NCI-H226 (cell line): ENCODE results near the gene TMEM187.
"Not testable (repeated sequence)": the region's sequence is repeated elsewhere in the genome, so short reads cannot be mapped to it uniquely, and the experiment has no call there.

Experiments
- DNase-seq: peaks from one replicate; pipeline ENCODE4 v3.0.0-alpha.2; 2015

The TMEM187 gene

DNA sequence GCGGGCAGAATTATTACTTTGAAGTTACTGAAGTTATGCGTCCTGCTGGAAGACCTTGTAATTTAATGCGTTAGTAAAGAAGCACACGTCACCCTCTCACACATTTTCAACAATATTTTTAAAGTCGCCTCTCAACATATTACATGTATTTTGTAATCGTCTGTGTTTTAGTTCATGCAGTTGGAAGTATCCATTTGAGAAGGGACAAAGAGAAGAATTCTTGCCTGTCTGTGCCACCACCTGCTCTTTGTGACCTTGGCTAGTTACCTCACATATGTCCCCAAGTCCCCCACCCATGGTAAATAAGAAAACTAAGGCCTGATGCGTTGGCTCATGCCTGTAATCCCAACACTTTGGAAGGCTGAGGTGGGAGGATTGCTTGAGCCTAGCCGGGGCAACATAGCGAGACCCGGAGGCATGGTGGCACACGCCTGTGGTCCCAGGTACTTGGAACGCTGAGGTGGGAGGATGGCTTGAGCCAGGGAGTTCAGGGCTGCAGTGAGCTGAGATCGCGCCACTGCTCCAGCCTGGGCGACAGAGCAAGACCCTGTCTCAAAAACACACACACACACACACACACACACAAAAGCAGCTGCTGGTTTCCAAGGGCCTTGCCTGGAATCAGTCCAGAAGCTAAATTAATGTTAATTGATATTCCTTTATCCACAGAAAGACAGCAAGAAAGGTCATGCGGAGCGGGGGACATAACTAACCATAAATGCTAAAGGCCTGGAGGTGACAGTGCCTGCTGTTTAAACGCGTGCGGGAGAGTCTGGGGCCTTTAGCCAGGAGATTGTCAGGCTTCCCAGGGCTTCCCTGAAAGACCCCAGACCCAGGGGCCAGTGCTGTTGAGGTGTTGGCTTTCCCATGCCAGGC, 811 bp downstream of the TMEM187 start:
- no peak for DNase-seq

DNA sequence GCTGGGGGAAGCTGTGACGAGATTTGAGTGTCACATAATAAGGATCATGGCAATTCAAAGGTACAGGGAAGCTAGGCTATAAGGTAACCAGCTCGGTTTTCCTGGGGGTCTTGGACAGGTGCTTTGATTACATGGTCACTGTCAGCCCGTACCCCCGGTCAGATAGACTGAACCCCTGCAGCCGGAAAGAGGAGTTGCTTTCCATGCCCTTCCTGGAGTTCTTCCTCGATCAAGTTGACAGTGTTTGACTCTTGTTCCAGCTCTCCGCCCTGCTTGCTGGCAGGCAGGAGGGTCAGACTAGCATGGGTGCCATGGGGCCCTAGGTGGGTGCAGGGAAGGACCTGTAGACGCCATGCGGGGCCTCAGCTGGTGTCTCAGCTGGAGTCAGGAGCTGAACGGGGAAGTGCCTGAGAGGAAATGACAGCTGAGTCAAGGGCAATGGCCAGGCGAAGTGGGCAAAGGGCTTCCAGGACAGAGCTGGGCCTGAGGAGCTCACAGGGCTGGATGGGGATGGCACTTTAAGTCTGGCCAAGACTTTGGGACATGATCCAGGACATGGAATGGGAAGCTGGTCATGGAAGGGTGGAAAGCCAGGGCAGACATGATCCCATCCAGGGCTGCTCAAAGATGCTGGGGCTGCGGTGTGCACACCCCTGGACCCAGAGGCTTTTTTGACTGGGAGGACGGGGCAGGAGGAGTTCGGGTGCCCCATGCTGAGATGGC, 1.6 kb downstream of the TMEM187 start:
- no peak for DNase-seq

DNA sequence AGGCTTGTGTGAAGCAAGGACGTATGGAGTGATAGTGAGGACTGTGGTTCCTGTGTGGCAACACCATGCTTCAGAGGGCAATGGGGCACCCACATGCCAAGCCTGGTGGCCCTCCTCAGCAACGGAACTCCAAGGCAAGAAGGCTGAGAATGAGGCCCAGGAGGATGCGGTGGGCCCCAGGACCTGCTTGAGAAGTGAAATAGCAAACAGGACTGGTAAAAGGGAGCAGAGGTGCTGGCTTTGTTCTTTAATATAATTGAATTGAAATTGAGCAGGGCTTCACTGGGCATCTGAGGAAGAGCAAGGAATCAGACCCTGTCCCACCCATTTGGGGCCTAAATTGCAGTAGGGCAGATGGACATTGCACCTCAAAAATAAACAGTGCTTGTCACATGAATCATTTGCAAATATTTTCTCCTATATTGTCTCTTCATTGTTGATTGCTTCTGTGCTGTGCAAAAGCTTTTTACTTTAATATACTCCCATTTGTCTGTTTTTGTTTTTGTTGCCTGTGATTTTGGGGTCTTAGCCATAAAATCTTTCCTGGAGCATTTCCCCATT, 2.3 kb downstream of the TMEM187 start:
- DNase-seq: no peak

DNA sequence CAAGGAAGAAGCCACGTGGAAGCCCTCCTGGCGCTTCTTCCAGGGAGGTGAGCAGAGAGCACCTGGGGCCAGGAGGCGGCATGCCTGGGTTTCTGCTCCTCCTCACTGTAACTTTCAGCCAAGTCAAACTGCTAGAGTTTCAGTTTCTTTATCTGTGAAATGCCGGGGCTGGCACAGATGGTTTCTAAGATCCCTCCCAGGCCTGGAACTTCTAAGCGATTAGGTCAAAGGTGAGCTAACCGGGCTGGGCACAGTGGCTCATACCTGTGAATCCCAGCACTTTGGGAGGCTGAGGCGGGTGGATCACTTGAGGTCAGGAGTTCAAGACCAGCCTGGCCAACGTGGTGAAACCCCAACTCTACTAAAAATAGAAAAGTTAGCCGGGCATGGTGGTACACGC, 7.8 kb downstream of the TMEM187 start:
- DNase-seq: peak; percentile 5

DNA sequence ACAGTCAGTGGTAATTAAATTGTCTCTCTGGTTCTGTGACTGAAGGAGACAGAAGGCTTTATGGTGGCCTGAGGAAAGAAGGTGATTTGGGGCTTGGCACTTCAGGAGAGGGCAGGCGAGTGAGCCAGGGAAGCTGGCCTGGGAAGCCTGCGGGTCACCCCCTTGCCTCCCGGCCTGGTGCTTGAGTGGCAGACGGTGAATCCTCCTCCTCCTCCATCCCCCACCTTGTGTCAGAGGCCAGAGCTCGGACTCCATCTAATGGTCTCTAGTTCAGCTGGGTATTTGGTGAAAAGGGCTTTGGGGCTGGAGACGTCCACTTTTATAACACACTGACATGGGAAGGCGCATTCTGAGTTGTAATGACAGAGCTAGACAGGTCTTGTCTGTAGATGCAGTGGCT, 8.7 kb downstream of the TMEM187 start:
- DNase-seq: no peak

DNA sequence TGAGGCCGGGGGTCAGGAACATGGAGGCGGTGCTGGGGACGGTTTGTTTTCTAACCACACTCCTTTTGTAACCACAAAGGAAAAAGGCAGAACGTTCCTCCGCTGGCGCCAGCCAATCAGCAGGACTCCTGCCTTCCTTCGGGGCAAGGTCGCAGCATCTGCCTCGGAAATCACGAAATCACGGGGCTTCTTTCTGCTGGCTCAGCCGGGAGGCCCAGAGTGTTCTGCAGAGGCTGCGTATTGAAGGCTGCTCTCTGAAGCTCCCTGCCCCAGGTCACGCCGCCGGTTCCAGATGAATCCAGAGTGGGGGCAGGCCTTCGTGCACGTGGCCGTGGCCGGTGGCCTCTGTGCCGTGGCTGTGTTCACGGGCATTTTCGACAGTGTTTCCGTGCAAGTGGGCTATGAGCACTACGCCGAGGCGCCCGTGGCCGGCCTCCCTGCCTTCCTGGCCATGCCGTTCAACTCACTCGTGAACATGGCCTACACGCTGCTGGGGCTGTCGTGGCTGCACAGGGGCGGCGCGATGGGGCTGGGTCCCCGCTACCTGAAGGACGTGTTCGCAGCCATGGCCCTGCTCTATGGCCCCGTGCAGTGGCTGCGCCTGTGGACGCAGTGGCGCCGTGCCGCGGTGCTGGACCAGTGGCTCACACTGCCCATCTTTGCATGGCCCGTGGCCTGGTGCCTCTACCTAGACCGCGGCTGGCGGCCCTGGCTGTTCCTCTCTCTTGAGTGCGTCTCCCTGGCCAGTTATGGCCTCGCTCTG, 9.4 kb downstream of the TMEM187 start:
- no peak for DNase-seq

DNA sequence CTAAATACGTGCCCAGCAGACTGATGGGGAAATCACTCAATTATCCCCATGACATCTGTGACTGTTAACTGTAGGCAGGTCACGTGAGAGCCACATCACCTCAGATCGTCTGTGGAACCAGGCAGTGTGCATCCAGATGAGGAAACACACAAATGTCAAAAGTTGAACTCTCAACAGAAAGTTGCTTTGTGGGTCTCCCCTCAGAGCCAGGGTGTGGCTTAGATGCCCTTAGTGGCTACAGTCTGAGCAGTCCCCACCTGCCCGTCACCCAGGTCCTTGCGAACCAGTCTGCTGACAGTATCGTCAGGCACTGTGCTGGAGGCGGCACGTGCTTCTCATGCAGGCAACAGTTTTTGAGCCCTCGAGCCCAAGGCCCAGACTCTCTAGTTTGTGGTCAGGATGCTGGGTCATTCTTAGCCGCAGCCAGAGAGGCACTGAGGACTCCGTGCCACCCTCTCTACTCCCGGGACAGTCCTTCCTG, 10.8 kb downstream of the TMEM187 start:
- DNase-seq: no peak

DNA sequence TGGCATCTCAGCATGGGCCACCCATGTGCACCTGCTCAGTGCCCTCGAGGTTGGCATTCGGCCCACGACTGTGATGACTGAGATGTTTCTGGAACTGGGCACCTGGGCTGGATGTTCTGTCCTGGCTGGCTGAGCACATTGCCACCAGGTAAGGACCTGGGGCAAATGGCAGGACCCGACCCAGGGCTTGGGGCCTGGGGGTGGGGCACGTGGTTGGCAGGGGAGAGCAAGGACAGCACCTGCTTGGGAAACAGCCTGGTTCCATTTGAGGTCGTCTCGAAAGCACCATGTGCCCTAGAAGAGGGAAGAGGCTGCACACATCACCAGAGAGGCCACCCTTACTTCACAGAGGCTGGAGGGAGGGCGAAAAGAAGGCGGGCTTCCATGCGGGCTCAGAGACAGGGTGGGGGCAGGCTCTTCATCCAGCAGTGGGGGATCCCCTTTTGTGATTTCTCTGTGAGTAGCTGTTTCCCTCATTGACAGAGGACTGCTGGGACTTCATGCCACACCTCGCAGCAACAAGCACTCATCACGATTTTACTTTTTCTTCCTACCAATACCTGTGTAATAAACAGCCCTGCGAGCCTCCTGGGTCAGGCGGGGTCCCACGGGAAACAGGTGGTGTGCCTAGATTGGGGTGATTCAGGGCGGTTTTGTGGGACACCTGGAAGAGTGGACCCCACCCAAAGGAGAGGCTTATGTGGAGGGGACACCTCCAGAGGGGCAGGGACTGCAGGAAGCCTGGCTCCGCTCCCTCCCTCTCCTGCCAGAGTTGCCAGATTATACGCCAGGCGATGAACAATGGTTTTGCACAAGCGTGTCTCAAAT, 12.0 kb downstream of the TMEM187 start:
- DNase-seq: no peak

DNA sequence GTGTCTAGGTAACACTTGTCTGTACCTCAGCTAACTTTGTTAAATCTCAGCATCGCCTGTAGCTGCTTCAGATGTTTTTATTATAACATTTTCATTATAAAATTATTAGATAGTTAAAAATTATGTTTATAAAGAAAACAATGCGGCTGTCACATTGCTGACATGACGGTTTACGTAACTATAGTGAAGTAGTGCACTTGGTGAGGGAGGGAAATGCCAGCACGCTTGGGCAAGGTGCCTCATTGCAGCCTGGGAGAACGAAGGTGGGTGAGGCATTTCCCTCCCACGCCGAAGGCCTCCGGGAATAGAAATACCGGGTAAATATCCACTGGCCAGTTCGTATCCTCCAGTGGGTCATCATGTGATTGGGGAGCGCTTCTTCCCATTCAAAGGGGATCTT, 15.9 kb downstream of the TMEM187 start:
- no peak for DNase-seq

DNA sequence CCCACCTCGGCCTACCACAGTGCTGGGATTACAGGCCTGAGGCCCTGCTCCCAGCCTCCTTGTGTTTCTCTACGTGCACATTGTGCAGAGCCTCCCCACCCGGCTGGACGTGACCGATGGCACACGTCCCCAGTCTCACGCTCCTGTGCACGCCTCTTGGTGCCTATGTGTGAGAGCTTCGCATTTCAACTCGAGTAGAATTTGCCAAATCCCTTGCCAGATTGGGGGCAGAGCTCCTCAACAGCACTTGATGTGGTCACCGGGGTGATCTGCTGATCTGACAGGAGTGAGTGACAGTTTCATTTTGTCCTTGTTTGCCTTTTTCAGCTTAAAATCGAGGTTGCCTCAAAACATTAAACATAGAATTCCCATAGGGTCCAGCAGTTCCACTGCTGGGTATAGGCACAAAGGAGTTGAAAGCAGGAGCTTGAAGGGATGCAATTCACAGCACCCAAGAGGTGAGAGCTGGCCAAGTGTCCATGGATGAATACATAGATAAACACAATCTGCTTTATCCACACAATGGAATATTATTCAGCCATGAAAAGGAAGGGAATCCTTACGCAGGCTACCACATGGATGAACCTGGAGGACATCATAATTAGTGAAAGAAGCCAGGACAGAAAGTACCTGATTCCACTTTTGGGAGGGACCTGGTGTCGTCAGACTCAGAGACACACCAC, 17.6 kb downstream of the TMEM187 start:
- DNase-seq: no peak

DNA sequence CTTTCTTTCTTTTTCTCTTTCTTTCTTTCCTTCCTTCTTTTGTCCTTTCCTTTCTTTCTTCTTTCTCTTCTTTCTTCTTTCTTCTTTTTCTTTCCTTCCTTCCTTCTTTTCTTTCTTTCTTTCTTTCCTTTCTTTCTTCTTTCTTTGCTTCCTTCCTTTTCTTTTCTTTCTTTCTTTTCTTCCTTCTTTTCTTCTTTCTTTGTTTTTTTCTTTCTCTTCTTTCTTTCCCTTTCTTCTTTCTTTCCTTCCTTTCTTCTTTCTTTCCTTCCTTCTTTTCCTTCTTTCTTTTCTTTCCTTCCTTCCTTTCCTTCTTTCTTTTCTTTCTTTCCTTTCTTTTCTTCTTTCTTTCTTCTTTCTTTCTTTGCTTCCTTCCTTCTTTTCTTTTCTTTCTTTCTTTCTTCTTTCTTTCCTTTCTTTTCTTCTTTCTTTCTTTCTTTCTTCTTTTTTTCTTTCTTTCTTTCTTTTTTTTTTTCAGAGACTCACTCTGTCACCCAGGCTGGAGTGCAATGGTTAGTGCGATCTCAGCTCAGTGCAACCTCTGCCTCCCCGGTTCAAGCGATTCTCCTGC, 18.5 kb downstream of the TMEM187 start:
- DNase-seq: no peak

DNA sequence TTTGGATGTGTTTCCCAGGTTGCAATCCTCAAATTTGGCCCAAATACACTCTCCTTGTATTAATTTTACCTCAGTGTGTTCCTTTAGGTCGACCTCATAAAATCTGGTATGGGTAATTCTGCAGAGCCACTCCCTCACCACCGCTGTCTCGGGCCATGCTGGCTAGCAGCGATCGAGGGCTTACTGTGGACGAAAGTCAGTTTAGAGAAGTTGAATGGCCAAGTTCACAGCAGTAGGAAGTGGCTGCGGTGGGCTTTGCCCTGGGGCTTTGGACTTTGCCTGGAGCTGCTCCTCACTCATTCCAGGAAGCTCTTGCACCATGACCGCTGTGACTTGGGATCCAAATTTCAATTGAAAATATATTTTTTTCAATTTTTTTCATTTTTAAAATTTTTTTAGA, 19.6 kb downstream of the TMEM187 start:
- DNase-seq: no peak

DNA sequence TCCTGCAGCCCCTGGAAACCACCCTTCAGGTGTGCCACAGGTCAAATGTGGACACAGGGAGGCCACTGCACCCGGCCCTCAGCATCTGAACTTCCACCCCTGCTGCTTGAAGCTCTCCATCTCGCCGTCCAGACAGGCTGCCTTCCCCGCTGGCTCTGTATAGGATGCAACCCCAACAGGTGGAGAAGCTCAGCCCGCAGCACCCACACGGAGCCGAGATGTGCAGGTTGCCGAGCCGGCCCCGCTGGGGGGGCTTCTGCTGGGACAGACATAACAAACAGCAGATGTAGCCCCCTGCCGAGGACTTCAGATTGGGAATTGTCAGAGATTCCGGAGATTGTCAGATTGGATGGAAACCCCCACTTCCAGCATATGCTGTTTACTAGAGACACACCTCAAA, 20.5 kb downstream of the TMEM187 start:
- DNase-seq: no peak

DNA sequence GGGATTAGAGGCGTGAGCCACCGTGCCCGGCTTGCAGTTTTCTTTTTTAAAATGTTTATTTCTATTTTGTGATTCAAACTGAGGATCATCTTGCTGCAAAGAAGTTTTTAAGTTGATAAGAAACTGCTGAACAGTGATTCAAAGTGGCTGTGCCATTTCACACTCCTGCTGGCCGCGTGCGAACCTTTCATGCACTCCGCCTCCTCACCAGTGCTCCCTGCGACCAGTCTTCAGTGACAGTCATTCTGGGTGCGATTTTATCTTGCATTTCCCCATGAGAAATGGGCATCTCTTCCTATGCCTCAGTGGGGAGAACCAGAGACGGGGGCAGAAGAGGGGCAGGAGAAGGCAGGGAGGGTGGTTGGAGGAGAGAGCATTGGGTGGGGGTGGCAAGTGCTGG, 21.4 kb downstream of the TMEM187 start:
- no peak for DNase-seq

DNA sequence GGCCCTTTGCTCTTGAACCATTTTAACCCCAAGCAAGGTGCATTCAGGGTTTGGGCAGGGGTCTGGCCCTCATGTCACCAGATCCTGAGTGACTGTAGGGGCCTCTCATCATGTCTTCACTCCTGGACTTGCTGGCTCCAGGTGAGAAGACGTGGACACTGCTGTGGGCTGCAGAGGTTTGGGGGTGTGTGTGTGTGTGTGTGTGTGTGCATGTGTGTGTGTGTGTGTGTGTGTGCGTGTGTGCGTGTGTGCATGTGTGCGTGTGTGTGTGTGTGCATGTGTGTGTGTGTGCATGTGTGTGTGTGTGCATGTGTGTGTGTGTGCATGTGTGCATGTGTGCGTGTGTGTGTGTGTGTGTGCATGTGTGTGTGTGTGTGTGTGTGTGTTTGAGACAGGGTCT, 21.8 kb downstream of the TMEM187 start:
- not testable (repeated sequence) for DNase-seq

DNA sequence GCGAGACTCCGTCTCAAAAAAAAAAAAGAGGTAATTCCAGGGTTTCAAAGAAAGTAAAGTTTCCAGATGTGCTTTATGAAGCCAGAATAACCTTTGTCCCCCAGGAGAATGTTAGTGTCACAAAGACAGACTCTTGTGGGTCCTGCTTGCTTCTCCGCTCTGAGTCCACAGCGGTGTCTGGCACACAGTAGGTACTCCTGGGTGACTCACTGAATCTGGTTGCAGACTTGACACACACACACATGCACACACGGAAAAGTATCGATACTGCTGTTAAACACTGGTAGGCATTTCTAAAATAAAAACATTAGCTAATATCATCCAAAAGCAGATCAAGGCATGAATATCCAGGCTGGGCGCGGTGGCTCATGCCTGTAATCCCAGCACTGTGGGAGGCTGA, 22.9 kb downstream of the TMEM187 start:
- no peak for DNase-seq

DNA sequence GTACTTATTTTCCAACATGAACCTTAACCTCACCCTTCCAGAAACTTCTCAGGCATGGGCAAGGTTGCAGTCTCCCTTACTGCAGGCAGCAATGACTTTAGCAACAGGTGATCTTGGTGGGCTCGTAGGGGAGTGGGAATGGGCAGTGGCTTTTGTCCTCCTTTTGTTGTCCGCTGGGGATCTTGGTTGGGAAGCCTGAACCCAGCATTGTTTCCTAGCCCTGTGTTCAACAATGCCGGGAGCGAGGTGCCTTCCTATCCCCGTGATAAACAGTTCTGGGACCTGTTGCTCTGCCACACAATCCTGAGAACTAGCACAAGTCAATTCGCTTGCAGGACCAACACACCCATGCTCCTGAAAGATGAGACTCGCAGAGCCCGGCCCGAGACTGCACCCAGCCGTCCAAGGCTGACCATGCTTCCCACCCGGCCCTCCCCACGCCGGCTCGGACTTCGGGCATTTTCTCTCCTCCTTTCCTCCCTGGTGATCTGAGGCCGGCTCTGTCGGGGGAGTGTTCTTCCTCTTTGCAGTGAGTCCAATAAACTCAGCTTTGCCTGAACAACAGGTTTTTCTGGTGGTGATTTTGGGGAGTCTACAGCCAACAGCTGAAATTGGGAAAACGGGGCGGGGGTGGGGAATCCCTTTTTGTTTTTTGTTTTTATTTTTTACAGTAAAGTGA, 26.9 kb downstream of the TMEM187 start:
- DNase-seq: no peak

DNA sequence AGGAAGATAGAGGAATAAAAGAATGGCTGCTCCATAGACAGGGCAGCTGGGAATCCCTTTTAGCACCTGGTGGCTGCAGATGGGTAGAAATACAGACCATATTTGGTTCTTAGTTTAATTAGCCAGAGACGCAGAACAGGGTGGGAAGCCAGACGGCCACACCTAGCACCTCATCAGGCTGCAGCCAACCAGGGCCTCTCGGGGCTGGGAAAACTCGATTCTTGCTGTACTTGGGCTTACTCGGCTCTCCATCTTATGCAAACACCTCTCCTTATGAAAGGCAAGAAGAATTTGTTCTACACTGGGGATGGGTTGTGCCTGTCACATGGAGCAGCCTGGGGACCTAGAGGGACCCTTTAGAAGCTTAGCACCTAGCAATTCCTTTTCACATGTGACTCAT, 27.5 kb downstream of the TMEM187 start:
- DNase-seq: no peak

DNA sequence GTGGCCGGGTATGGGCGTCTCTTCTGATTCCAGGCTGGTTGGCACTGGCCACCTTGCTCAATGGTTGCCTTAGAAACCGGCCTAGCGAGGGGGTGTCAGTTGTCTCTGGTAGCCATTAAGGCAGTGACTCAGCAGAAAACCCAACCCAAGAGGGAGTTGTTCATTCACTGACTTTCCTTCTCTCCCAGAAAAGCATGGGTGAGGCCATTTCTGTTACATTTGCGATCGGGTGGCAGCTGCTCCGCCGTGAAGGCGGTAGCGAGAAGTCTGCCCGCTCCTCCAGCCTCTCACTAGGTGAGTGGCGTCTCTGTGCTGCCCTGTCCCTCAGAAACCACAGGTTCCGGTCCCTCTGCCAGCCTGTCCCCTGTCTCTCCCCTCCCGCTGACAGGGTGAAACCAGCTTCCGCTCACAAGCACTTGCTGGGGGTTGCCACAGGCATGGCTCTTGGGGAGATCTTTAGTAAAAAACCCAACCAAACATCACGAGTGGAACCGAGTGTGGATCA, 29.7 kb downstream of the TMEM187 start:
- no peak for DNase-seq

DNA sequence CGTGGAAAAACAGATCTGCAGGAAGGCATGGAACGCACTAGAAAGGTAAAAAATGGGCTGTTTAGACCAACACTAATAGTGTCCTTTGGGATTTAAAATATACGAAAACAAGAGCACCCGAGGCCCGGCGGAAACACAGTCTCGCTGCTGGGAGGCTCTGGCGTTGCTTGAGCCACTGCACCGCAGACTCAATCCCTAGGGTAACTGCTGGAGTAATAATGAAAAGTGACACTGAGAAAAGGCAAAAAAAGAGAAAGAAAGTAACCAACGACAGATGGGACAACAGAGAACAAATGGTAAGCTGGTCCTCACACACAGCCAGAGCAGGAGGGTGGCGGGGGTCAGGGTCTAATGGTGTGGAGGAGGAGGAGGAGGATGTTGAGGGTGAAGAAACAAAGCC, 31.8 kb downstream of the TMEM187 start:
- no peak for DNase-seq
